K562 (cell line): ENCODE results near the gene E2F3. TPM values are rescaled to one million over a fixed set of nuclear protein-coding genes. Genes with fewer than 3 reads are reported as not detected.

Experiments used
- ATAC-seq: fragments of 200-7000 bp; cut with Tn5 transposase; 3 replicates; pipeline ENCODE4 v1.9.1; 2020; ENCODE audit warnings: moderate library complexity
- BruUV-seq: library from RNA; stranded (reverse); fragments of 400-500 nt; replicated peaks from 2 replicates; lab custom pipeline; 2021; lab: Mats Ljungman, UMichigan
- CTCF ChIA-PET: fragments of 300-600 bp; formaldehyde crosslinking; extraction: SDS; loops from one replicate; lab custom pipeline; 2021; ENCODE audit warnings: low intra/inter-chr PET ratio; lab: Yijun Ruan, JAX
- POLR2A ChIA-PET: fragments of 300-600, 350-650 bp; sonication (Branson Sonifier 250); formaldehyde crosslinking; extraction: SDS; loops from one replicate; lab custom pipeline; 2021; ENCODE audit warnings: antibody characterized with exemption, inconsistent platforms; lab: Yijun Ruan, JAX
- DNase-seq, 4 experiments: peaks; one replicate each; pipeline versions ENCODE4 v3.0.0 to v3.0.0-alpha.2; 2011 to 2018; ENCODE audit warnings: low spot score in 3 of 4, mixed read lengths in 3 of 4; ENCODE audit errors: extremely low read depth in 1 of 4
- FAIRE-seq: peaks from 2 replicates; lab custom pipeline; 2011; peaks lifted over from hg19 to GRCh38; lab: Jason Lieb, UNC
- H2AFZ ChIP-seq: 2 replicates; pipeline ENCODE4 v1.6.0; 2011; ENCODE audit warnings: low read depth, low read length, control low read depth, inconsistent platforms
- H3K27ac ChIP-seq: fragments of 200-600 bp; 3 replicates; pipeline ENCODE4 v1.8.0; 2011; ENCODE audit warnings: low read depth, mild to moderate bottlenecking, control low read depth, inconsistent platforms, low read length, moderate library complexity, mixed read lengths; ENCODE audit errors: extremely low read depth
- H3K27me3 ChIP-seq, 2 experiments: fragments of 300-600 bp in 1 of 2; 2 replicates in 1 of 2; 3 replicates in 1 of 2; pipeline versions ENCODE4 v1.6.0 to v1.8.0; 2011; ENCODE audit warnings: inconsistent platforms in 2 of 2, low read length in 2 of 2, mild to moderate bottlenecking in 1 of 2, mixed read lengths in 1 of 2, moderate library complexity in 1 of 2; ENCODE audit not compliant: control insufficient read depth in 2 of 2, insufficient read depth in 2 of 2
- H3K36me3 ChIP-seq: fragments of 300-600 bp; 3 replicates; pipeline ENCODE4 v1.8.0; 2011; ENCODE audit warnings: mild to moderate bottlenecking, low read length, inconsistent platforms; ENCODE audit not compliant: control insufficient read depth, insufficient read depth
- H3K4me1 ChIP-seq, 2 experiments: fragments of 200-600 bp in 1 of 2; replicated peaks in 1 of 2; 2 replicates in 1 of 2; 3 replicates in 1 of 2; pipeline versions ENCODE4 v1.5.1 to v1.8.0; 2011; ENCODE audit warnings: inconsistent platforms in 2 of 2, low read length in 2 of 2, mild to moderate bottlenecking in 1 of 2, mixed read lengths in 1 of 2, moderate library complexity in 1 of 2; ENCODE audit not compliant: control insufficient read depth in 2 of 2, insufficient read depth in 2 of 2
- H3K4me2 ChIP-seq: 2 replicates; pipeline ENCODE4 v1.6.1; 2011; ENCODE audit warnings: low read length, control low read depth, inconsistent platforms, mixed read lengths; ENCODE audit not compliant: insufficient read depth
- H3K4me3 ChIP-seq: fragments of 200-600 bp; sonication (generic), shearing (Covaris generic); 2 replicates; pipeline ENCODE4 v1.5.1; 2016; ENCODE audit warnings: control low read depth, inconsistent platforms
- H3K79me2 ChIP-seq: fragments of 200-600 bp; 3 replicates; pipeline ENCODE4 v1.8.0; 2011; ENCODE audit warnings: low read length, inconsistent platforms; ENCODE audit not compliant: control insufficient read depth, insufficient read depth
- H3K9ac ChIP-seq, 2 experiments: 2 replicates each; pipeline versions ENCODE4 v1.6.0 to v1.6.1; 2011; ENCODE audit warnings: low read depth in 2 of 2, low read length in 2 of 2, control low read depth in 1 of 2, inconsistent platforms in 1 of 2, mild to moderate bottlenecking in 1 of 2, mixed read lengths in 1 of 2; ENCODE audit not compliant: insufficient read depth in 1 of 2
- H3K9me1 ChIP-seq: one replicate; pipeline ENCODE4 v1.6.0; 2011; ENCODE audit warnings: inconsistent platforms, mild to moderate bottlenecking, low read length, moderate library complexity; ENCODE audit not compliant: control insufficient read depth, insufficient read depth
- H3K9me3 ChIP-seq: replicated peaks from 2 replicates; pipeline ENCODE4 v1.5.1; 2011; ENCODE audit warnings: low read depth, low read length, inconsistent platforms; ENCODE audit not compliant: control insufficient read depth, insufficient read depth
- H4K20me1 ChIP-seq: replicated peaks from 2 replicates; pipeline ENCODE4 v1.6.1; 2011; ENCODE audit warnings: low read length, inconsistent platforms, mixed read lengths; ENCODE audit not compliant: control insufficient read depth, insufficient read depth
- GTF2E2 ChIP-seq: fragments of 200-800 bp; sonication (Bioruptor generic); IDR thresholded peaks from 2 replicates; pipeline ENCODE4 v1.6.1; 2016; ENCODE audit warnings: missing genetic modification characterization, missing compliant biosample characterization
- MBD2 ChIP-seq: sonication (generic); IDR thresholded peaks from 2 replicates; pipeline ENCODE4 v1.6.1; 2016; ENCODE audit warnings: low read depth, borderline replicate concordance
- NCOA4 ChIP-seq: fragments of 450-650 bp; IDR thresholded peaks from 2 replicates; pipeline ENCODE4 v1.6.1; 2018; ENCODE audit warnings: mild to moderate bottlenecking; ENCODE audit not compliant: partially characterized antibody
- NELFE ChIP-seq: IDR thresholded peaks from 2 replicates; pipeline ENCODE4 v1.6.1; 2011; ENCODE audit warnings: mild to moderate bottlenecking; ENCODE audit not compliant: insufficient read depth, insufficient read length
- POLR3A ChIP-seq: IDR thresholded peaks from 2 replicates; pipeline ENCODE4 v1.6.1; 2011; ENCODE audit warnings: borderline replicate concordance, mild to moderate bottlenecking, moderate library complexity; ENCODE audit not compliant: insufficient read length, insufficient read depth; ENCODE audit errors: extremely low read depth
- PRDM10 ChIP-seq: fragments of 450-650 bp; IDR thresholded peaks from 2 replicates; pipeline ENCODE4 v1.6.1; 2018; ENCODE audit not compliant: partially characterized antibody
- SNAPC5 ChIP-seq: fragments of 250-450 bp; sonication (Bioruptor Pico); IDR thresholded peaks from 2 replicates; pipeline ENCODE4 v1.8.0; 2021; ENCODE audit warnings: moderate library complexity, mild to moderate bottlenecking, inconsistent platforms
- TAL1 ChIP-seq: fragments of 450-650 bp; IDR thresholded peaks from 2 replicates; pipeline ENCODE4 v1.6.1; 2016; ENCODE audit warnings: mild to moderate bottlenecking
- ZKSCAN3 ChIP-seq: fragments of 250-450 bp; sonication (Bioruptor Pico); IDR thresholded peaks from 2 replicates; pipeline ENCODE4 v1.4.0; 2020
- ZNF12 ChIP-seq: sonication (generic); formaldehyde crosslinking; IDR thresholded peaks from 2 replicates; pipeline ENCODE4 v1.4.0; 2020; ENCODE audit warnings: mild to moderate bottlenecking, missing genetic modification reagents
- ZNF24 ChIP-seq: fragments of 450-650 bp; IDR thresholded peaks from 2 replicates; pipeline ENCODE4 v1.6.1; 2016
- ZNF408 ChIP-seq: fragments of 250-450 bp; sonication (Bioruptor Pico); IDR thresholded peaks from 2 replicates; pipeline ENCODE4 v1.4.0; 2020; ENCODE audit warnings: low read depth, mild to moderate bottlenecking, moderate library complexity
- ZNF77 ChIP-seq: fragments of 250-450 bp; sonication (Bioruptor Pico); IDR thresholded peaks from 2 replicates; pipeline ENCODE4 v1.5.0; 2020
- WGBS: fragments of 100-300 bp; shearing (Covaris generic); methylation state at CpG from one replicate; pipeline ENCODE4 v1.1.6; 2016; ENCODE audit warnings: low coverage, mixed read lengths; ENCODE audit not compliant: insufficient coverage; ENCODE audit errors: missing lambda C conversion rate; 5-methylcytosine and 5-hydroxymethylcytosine counted together
- in situ Hi-C: fragments of 300-500 bp; cut with MboI; formaldehyde crosslinking; loops from 4 replicates; pipeline ENCODE4 v1.15.0; 2018; ENCODE audit warnings: inconsistent platforms, mixed read lengths
- intact Hi-C: fragments of 100-400 bp; cut with micrococcal nuclease; formaldehyde crosslinking; loops from 2 replicates; pipeline ENCODE4 v1.14.2; 2022
- polyA plus RNA-seq, 8 experiments: library from polyadenylated mRNA; depleted of rRNA in 4 of 8; stranded (reverse) in 5 of 8; unstranded in 3 of 8; fragments of >200 nt; fragmentation: Nextera tagmentation in 2 of 8; fragmentation: Illumina TruSeq in 1 of 8; extraction: Ambion mirVana in 2 of 8; extraction: Trizol in 1 of 8; gene quantifications; 2 replicates each; pipeline versions ENCODE4 v1.2.1 to v1.2.3, GENCODE V29; 2011 to 2014; ENCODE audit warnings: inconsistent platforms in 1 of 8, missing spikeins in 1 of 8
- total RNA-seq, 7 experiments: library from RNA; depleted of rRNA in 6 of 7; stranded (reverse); fragments of >200 nt in 6 of 7; fragmentation: Illumina TruSeq in 2 of 7; extraction: Trizol in 2 of 7; gene quantifications; 2 replicates each; pipeline versions ENCODE4 v1.2.1 to v1.2.3, GENCODE V29; 2011 to 2021; ENCODE audit warnings: low replicate concordance in 1 of 7

E2F3 gene
- total and polyA plus RNA-seq, 9 of the 15 experiments (the other 6 are each of a cell fraction or from before 2014, with no cell fraction given) = 11.1 to 44.7 (median 27.2) TPM

DNA sequence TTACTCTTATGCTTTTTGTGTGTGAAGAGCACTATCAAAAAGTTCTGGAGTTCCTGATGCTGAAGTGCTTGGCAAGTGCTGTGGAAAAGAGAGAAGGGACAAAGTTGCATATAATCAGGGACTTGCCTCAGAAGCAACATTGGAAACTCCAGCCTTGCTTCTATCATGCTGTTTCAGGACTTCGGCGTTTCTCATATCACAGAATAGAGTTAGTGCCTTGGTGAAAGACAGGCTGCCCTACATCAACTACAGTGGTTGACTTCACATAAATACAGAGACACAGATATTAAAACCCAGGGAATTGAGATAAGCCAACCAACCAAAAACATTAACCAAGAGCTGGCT lies 96.3 kb downstream of the E2F3 start:
- WGBS = 37% methylated on average over 2 of the region's 2 CpGs
- ChIA-PET CTCF (no interaction called here), POLR2A (no interaction called here)
- Histone ChIP-seq H3K9me1 (no peaks in the 10 kb centered on the region), H3K27me3 (no peaks in the 10 kb centered on the region), H3K9me3 (no peaks in the 10 kb centered on the region), H2AFZ (no peak overlapping the region), H3K79me2 (no peaks in the 10 kb centered on the region), H3K27ac (no peak overlapping the region), H3K4me2 (no peak overlapping the region), H3K4me1 (no peaks in the 10 kb centered on the region), H4K20me1 (no peaks in the 10 kb centered on the region), H3K9ac (no peak overlapping the region), H3K4me3 (no peak overlapping the region), H3K36me3 (peaks cover 2% of the 10 kb centered on the region; the same call in 1 of the 3 replicates)
- DNase-seq = no peak
- no peak for FAIRE-seq
- no TSS peak for BruUV-seq
- ATAC-seq = no peak; the same call in 2 of the 3 replicates
- TF ChIP-seq NELFE (no peak), MBD2 (no peak), ZNF24 (no peak), TAL1 (no peak), POLR3A (no peak), PRDM10 (no peak), NCOA4 (no peak), ZNF77 (CRISPR knock-in tag) (no peak), ZKSCAN3 (no peak), ZNF408 (CRISPR knock-in tag) (no peak), GTF2E2 (tag) (no peak), SNAPC5 (CRISPR knock-in tag) (no peak), ZNF12 (no peak)
- intact Hi-C loops = no loop called here
- in situ Hi-C loops = no loop called here
